Muscle of leg (tissue), 11 donors: ENCODE results near the gene BAZ1B. TPM values are rescaled to one million over a fixed set of nuclear protein-coding genes. Genes with fewer than 3 reads are reported as not detected.
A peak's percentile ranks its signal among the peaks of the same experiment; 100 is the strongest.

Experiments
- DNase-seq: peaks from one replicate; pipeline ENCODE4 v3.0.0; 2013
- H3K27ac ChIP-seq: one replicate; pipeline ENCODE4 v1.5.1; 2013; ENCODE audit warnings: mild to moderate bottlenecking, low read length, control low read depth
- H3K27me3 ChIP-seq: one replicate; pipeline ENCODE4 v1.6.1; 2013; ENCODE audit warnings: low read length; ENCODE audit not compliant: control insufficient read depth, insufficient read depth
- H3K36me3 ChIP-seq: one replicate; pipeline ENCODE4 v1.6.1; 2013; ENCODE audit warnings: low read length; ENCODE audit not compliant: control insufficient read depth, insufficient read depth
- H3K4me1 ChIP-seq: one replicate; pipeline ENCODE4 v1.6.1; 2013; ENCODE audit warnings: low read length; ENCODE audit not compliant: control insufficient read depth, insufficient read depth
- H3K4me3 ChIP-seq: one replicate; pipeline ENCODE4 v1.5.1; 2013; ENCODE audit warnings: low read length, control low read depth
- H3K9me3 ChIP-seq: replicated peaks from 2 replicates; pipeline ENCODE4 v1.6.1; 2013; ENCODE audit warnings: low read depth, low read length; ENCODE audit not compliant: control insufficient read depth
- WGBS: methylation state at CpG from one replicate; pipeline ENCODE4 v1.1.5; 2013; ENCODE audit warnings: missing lambda C conversion rate; ENCODE audit not compliant: insufficient coverage; 5-methylcytosine and 5-hydroxymethylcytosine counted together
- polyA plus RNA-seq, 8 donors: library from polyadenylated mRNA; unstranded; fragments of 120-200 nt; gene quantifications; one replicate each; pipeline versions ENCODE4 v1.2.1 to v1.2.3, GENCODE V29; 2013; ENCODE audit warnings: inconsistent platforms in 1 of 8, low replicate concordance in 1 of 8; ENCODE audit not compliant: insufficient read length in 8 of 8, insufficient read depth in 1 of 8
- total RNA-seq: library from RNA; stranded (reverse); fragments of 120-200 nt; gene quantifications from one replicate; pipeline ENCODE4 v1.2.4, GENCODE V29; 2013

BAZ1B gene
- total and polyA plus RNA-seq, 9 donors, result 40.5 to 67.6 (median 53.0) TPM

DNA sequence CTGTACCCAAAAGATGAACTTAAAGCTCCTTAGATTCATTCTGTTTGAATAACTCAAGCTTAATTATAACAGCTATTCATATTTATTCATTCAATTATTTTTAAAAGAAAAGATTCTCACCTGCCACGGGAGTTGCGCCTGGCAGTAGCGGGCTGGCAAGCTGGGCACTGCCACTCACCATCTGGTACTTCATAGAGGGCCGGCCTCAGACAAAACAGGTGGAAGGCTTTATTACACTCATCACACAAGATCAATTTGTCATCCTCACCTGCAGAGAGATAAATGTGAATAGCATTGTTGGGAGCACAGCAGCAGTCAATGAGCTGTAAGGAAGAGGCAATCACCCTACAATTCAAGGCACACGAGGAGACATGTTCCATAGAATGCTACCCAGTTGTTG, 72.7 kb downstream of the BAZ1B start:
- peaks cover 14% of the 10 kb centered on the region for H3K4me1 ChIP-seq
- H3K36me3 ChIP-seq, result peaks cover 74% of the 10 kb centered on the region
- H3K27ac ChIP-seq, result no peak overlapping the region
- no peak for DNase-seq
- H3K27me3 ChIP-seq, result no peaks in the 10 kb centered on the region
- H3K9me3 ChIP-seq, result no peaks in the 10 kb centered on the region
- H3K4me3 ChIP-seq, result no peak overlapping the region
- WGBS, result no CpG with 5 or more reads among the region's 5 CpGs

DNA sequence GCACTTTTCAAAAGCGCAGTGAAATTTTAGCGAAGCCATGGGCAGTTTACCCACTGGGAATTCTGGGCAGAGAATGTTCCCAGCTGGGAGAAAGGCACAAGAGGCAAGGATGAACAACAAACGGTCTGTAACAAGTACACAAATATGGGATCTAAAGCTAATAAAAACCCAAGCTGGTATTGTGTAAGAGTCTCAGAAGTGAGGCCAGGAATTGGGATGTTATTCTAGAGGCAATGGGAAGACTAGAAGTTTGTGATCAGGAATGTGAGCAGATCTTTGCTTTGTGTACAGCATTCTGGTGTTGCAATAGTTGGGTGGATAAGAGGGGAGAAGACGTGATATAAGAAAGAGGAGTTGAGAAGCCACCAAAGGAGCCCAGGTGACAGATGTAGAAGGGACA, 73.5 kb downstream of the BAZ1B start:
- 85% methylated on average over 4 of the region's 4 CpGs for WGBS
- H3K27ac ChIP-seq, result no peak overlapping the region

DNA sequence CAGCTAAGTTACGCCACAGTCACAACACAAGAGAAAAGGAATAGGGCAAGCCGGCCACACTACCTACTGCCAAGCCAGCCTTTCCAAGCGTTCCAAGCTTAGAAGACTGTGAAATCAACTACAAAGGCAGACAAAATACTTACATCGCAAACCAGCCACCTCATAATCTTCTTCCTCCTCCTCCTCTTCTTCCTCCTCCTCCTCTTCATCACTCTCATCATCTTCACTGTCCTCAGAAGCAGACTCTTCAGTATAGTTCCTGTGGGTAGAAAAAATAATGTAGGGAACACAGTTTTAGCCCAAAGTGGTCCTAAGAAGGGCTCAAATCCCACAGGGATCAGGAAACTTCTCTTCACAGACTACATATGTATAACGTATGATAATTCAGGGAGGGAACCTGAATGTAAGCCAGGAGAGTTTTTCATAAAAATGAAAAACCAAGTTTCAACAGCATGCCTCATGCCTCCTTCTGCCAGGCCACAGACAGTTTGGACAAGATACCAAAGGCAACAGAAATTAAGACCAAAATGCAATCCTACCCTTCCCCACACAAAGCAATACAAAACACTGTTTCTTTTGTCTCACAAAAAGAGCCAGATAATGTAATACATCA, 74.9 kb downstream of the BAZ1B start:
- H3K9me3 ChIP-seq, result no peaks in the 10 kb centered on the region
- DNase-seq, result no peak
- H3K27ac ChIP-seq, result no peak overlapping the region
- peaks cover 84% of the 10 kb centered on the region for H3K36me3 ChIP-seq
- no peak overlapping the region for H3K4me3 ChIP-seq
- WGBS, result 93% methylated on average over 3 of the region's 5 CpGs
- H3K27me3 ChIP-seq, result no peaks in the 10 kb centered on the region
- H3K4me1 ChIP-seq, result peaks cover 36% of the 10 kb centered on the region

More for the DNA sequence above, 73.5 kb downstream of the BAZ1B start:
- H3K9me3 ChIP-seq, result no peaks in the 10 kb centered on the region
- no peak overlapping the region for H3K4me3 ChIP-seq
- peaks cover 76% of the 10 kb centered on the region for H3K36me3 ChIP-seq
- no peaks in the 10 kb centered on the region for H3K27me3 ChIP-seq
- no peak for DNase-seq
- H3K4me1 ChIP-seq, result peaks cover 22% of the 10 kb centered on the region

DNA sequence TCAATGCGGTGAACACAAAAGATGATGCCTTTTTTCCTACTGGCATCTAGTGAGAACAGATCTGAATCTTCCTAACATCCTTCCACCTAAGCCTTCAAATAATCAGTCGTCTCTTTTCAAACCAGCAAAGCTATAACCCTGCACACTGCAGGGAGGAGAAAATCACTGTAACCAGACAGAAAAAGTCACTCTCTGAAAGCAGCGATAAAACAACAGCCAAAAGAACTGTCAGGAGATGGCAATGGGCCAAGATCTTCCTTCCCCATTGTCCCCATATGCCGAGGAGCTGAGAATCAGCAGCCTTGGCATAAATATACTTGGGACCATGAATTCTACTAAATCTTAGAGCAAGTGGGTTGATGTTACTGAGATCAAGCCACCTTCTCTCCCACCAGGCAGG, 75.4 kb downstream of the BAZ1B start:
- Histone ChIP-seq H3K4me3 (no peak overlapping the region), H3K27ac (no peak overlapping the region), H3K36me3 (peaks cover 86% of the 10 kb centered on the region), H3K9me3 (no peaks in the 10 kb centered on the region), H3K27me3 (no peaks in the 10 kb centered on the region), H3K4me1 (peaks cover 38% of the 10 kb centered on the region)
- peak; percentile 45 for DNase-seq
- whole genome bisulfite sequencing, result no CpG with 5 or more reads among the region's 4 CpGs

DNA sequence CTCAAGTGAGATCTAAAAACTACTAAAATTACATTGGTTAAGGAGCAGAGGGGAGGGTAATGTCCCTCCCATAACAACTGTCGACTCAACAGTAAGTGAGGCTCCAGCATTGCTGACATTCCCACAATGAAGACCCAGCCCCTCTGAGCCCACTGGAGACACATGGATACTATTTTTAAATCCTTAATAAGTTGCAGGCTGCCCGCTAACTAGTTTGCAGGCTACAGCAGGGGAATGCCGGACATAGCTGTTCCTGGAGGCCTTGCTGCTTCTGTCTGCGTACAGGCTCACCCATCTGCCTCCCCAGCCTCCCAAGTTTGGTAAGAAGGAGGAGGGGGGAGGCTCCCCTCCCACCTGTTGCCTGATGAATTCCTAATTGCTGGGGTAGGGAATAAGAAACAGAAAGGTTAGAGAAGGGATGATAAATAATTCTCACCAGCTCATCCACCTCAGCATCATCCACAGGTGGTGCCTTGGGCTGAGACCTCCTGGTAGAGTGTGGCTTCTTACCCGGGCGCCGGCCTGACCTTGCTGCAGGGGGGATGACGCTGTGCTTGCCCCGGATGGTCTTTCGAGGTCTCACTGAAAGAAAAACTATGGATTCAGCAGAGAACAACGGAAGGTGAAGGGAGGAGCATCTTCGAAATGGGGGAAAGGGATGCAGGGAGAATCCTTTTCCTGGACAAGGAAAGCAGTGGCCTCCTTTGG, 78.4 kb downstream of the BAZ1B start:
- Histone ChIP-seq H3K4me1 (peaks cover 56% of the 10 kb centered on the region), H3K4me3 (no peak overlapping the region), H3K36me3 (peaks cover 82% of the 10 kb centered on the region), H3K27me3 (no peaks in the 10 kb centered on the region), H3K27ac (peak overlapping the region; percentile 91), H3K9me3 (no peaks in the 10 kb centered on the region)
- 84% methylated on average over 8 of the region's 12 CpGs for WGBS
- DNase-seq, result peak; percentile 89

DNA sequence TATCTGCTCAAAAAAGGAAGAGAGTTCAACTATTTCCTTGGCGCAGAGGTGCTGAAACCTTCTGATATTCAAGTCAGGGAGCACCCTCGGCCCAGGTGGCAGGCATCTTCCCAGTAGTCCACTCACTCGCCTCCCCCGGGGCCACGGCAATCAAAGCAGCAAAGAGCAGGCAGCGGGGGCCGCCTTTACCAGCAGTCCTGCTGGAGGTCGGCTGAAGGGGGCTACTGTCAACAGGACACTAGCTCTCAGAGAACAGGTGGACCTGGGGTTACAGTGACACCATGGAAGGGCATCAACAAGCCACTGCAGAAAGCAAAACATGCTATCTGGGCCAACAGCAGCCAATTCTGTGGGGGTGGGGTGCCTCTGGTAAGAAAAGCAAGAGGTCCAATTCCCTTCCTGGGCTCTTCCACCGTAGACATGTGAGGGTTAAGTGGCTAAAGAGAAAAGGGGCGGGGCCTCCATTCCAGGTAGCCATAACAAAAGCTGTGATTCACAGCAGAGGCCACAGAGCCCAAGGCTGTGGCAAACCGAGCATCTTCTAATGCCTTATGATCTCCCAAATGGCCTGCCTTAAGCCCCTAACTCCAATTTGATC, 79.1 kb downstream of the BAZ1B start:
- Histone ChIP-seq H3K4me3 (peak overlapping the region; percentile 0), H3K4me1 (peaks cover 63% of the 10 kb centered on the region), H3K27ac (peak overlapping the region; percentile 91), H3K36me3 (peaks cover 78% of the 10 kb centered on the region), H3K27me3 (no peaks in the 10 kb centered on the region), H3K9me3 (no peaks in the 10 kb centered on the region)
- whole genome bisulfite sequencing, result 81% methylated on average over 10 of the region's 11 CpGs
- DNase-seq, result peak; percentile 64

DNA sequence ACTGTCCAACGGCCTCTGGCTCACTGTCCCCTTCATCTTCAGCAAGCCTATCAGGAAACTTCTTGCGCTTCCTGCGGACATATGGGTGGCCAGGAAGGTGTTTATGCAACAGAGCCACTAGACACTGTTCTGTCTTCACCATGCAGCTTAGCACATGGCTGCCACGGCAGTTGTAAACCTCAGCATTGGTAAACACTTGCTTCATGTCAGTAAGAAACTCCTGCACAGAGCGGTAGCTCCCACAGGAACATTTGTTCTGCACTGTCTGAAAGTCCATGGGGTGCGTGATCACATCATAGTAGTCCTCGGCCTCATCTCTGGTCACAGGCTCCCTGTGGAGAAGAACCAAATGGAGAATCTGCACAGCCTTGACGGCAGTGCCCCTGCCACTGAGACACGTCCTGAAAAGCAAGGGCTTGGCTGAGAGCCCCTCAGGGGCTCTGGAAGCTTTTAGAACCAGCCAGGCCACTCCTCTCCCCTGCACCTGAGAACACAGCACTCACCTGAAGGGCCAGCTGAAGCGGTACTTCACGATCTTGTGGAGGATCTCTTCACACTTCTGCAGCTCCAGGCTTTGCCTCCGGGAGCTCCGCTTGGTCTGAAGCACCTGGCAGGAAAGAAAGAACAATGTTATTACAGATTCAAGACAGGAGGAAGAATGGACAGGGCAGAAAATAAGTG, 79.7 kb downstream of the BAZ1B start:
- 86% methylated on average over 13 of the region's 13 CpGs for WGBS
- no peak for DNase-seq
- H3K4me1 ChIP-seq, result peaks cover 69% of the 10 kb centered on the region
- no peaks in the 10 kb centered on the region for H3K27me3 ChIP-seq
- peaks cover 73% of the 10 kb centered on the region for H3K36me3 ChIP-seq
- H3K9me3 ChIP-seq, result no peaks in the 10 kb centered on the region
- H3K4me3 ChIP-seq, result peak overlapping the region; percentile 0
- H3K27ac ChIP-seq, result peak overlapping the region; percentile 91

DNA sequence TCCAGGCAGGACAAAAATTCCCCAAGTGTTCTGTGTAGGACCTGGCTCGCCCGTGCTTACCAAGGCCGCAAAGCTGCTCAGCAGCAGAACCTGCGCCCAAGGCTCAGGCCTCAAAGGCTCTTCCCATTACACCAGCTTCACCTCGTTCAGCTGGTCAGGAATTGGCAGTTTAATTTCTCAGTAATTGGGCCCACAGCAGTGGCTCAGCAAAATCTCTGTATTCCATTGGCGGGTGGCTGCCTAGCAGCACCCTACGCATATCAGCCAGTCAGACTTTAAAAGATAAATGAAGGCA, 82.7 kb downstream of the BAZ1B start:
- Histone ChIP-seq H3K27me3 (peaks cover 13% of the 10 kb centered on the region), H3K9me3 (no peaks in the 10 kb centered on the region), H3K27ac (peak overlapping the region; percentile 80), H3K36me3 (peaks cover 46% of the 10 kb centered on the region), H3K4me1 (peaks cover 83% of the 10 kb centered on the region), H3K4me3 (no peak overlapping the region)
- 68% methylated on average over 5 of the region's 7 CpGs for WGBS
- DNase-seq, result no peak

DNA sequence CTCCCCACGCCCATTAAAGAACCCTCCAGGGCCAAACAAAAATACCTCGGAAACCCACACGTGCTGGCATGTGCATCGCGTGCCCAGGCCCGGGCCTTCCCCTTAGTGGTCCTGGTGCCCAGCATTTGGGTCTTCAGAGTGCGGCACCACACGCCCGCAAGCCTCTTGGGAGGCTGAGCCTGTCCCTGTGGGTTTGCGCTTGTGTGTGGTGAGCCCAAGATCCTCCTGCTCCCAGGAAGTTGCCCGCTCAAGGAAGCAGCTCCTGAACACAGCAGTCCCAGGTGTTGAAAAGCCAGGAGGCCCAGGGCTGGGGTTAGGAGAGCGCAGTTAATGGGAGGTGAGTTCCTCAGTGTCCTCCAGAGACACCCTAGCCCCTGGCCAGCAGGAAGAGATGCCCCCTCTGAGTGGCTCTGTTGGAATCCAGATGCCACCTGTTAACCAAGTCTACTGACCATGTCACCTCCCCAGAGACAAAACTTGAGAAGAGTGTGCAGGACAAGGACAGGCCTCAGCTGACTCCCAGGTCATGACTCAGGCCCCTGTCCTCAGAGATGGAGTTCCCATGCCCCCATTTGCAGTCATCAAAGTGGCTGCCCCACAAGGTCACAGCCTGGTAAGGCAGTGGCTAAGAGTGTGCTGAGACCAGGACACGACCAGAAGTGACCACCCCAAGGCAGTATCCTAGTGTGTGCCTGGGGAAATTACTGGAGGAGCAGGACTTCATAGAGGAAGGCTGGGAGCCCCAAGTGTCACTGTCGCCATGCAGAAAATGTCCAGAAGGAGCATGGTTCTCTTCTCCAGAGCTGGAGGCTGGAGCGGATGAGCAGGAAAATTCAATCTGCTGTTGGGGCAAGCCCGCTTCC, 83.3 kb downstream of the BAZ1B start:
- H3K4me3 ChIP-seq, result no peak overlapping the region
- no peaks in the 10 kb centered on the region for H3K9me3 ChIP-seq
- DNase-seq, result no peak
- 67% methylated on average over 16 of the region's 16 CpGs for WGBS
- peak overlapping the region; percentile 80 for H3K27ac ChIP-seq
- peaks cover 40% of the 10 kb centered on the region for H3K36me3 ChIP-seq
- peaks cover 16% of the 10 kb centered on the region for H3K27me3 ChIP-seq
- H3K4me1 ChIP-seq, result peaks cover 81% of the 10 kb centered on the region
